Dedifferentiated amniotic fluid mesenchymal stem cell (primary cell): ENCODE data around the gene GPX6.
A peak's percentile ranks its signal among the peaks of the same experiment; 100 is the strongest.
"Not testable (repeated sequence)": the region's sequence is repeated elsewhere in the genome, so short reads cannot be mapped to it uniquely, and the experiment has no call there.

Experiments used
- DNase-seq: peaks from one replicate; pipeline ENCODE4 v3.0.0-alpha.2; 2016; ENCODE audit errors: extremely low spot score

GPX6 gene

DNA sequence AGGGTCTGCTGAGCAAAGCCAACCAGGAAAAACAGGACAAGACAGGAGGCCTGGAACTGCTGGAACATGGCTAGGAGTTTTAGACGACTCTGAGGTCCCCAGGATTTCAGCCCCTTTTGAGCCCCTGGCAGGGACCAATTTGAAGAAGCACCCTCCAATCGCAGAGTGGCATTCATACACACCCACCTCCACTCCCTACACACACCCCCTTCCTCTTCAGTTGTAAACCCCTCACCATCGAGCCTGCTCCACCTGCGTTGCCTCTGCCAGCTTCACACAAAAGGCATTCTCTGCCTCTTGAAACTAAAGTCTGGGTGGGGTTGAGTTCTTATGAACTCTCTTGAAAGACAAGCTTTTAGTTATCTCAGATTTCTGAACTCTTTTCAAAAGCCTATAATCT is at the start of gene GPX6:
TSS of gene GPX6 (minus strand) at position 118 of the 400 bp plus-strand sequence. CDS start at position 68, 50 bp downstream.
- no peak for DNase-seq

DNA sequence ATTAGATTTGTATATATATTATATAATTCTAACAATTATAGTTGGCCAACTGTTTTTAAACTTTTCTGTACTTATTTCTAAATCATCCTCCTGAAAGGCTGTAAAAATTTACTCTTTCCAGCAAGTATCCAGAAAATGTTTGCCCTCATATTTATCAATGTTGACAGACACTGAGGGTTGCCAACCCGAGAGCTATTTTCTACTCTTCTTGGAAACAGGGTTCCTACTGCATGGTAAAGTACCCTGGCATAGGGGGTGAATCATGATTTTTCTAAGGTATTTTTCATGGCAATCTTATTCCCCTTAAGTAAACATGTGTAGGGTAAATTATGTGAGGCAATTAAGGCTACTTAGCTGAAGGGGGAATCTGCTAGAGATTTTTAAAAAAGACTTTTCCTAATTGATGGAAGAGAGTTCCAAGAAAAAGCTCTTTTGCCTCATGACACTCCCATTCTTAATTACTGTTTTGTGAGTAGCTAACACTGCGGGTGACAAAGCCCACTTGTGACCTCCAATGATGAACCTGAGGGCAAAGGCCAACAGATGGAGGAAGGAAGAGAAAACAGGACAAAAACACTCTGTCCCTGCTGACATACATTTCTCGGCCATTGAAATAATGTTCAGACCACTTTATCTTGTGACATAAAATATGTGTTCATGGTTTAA is 48.0 kb upstream of the GPX6 start:
- DNase-seq = no peak

GRCh38 chr6:28558629-28559028 is 43.0 kb upstream of the GPX6 start:
- no peak for DNase-seq

DNA sequence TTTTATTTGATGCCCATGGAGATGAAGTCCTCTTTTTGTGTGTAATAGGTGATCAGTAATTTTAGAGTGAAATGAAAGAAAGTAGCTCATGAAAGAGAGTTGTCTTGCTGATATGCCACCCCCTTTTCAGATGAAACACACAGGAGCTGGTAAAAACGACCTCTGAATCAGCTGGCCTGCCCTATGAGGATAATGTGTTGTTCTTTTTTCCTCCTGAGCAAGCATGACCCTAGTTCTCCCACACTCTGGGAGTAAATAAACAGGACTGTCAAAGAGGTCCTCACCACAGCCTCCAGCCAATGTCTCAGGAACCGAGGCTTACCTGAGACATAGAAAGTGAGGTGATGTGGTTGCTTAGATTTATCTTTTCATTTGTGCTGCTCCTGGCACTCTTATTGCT is 39.5 kb upstream of the GPX6 start:
- no peak for DNase-seq

- DNase-seq = no peak
Observed at GRCh38 chr6:28553986-28554881, 38.6 kb upstream of the GPX6 start.

DNA sequence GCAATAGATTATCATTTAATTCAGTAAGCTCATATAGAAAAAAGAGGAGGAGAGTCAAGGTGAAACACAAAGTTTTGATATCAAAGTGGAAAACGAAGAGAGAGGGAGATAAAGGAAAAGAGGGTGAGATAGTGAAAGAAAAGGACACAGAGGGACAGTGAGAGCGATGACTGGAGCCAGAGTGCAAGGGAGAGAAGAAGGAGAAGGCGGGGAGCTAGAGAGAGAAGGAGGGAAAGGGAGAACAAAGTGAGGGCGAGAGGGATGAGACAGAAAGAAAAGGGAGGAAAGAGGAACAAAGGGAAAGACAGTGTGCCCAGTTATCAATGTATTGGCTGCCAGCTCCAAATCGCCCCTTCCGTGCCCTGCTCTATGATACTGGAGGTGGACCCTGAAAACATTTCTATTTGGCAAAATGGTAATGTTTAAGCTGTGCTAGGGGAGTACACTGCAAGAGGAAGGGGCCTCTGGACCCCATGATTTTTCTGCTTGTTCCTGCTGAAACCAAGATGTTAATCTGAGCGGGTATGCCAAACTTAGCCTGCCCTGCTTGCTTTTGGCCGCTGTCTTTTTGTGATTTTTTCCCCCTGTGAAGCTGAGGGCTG is 37.9 kb upstream of the GPX6 start:
- DNase-seq = no peak

DNA sequence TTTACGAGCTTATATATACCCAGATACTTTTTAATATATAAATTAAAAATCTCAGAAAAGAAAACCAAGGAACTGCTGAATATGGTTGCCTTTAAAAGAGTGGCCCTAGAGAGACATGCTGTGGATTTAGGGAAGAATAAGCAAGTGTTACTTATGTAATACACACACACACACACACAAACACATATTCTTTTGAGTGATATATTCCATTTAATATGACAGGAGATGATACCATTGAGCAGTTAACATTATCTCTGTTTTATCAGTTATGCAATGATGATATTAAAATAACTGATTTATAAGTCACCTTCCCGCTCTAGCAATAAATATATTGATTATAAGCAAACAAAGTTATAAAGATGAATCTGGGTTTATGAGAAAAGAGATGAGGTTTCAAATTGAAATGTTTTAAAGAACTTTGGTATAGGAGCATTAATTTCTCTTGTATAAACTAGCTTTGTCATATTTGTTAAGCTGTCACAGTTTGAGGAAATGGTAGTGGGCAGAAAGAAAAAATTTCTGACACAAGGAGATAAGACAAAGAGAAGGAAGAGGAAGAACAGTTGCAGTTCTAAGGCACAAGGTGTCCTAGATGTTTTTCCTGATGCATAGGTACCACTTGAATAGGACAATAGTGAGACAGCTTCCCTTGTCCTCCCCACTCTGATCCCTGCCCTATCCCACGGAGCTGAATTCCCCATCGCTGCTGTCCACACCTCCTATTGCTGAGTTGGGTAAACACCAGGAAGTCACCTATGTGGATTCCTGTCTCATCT is 36.5 kb upstream of the GPX6 start:
- DNase-seq = no peak

DNA sequence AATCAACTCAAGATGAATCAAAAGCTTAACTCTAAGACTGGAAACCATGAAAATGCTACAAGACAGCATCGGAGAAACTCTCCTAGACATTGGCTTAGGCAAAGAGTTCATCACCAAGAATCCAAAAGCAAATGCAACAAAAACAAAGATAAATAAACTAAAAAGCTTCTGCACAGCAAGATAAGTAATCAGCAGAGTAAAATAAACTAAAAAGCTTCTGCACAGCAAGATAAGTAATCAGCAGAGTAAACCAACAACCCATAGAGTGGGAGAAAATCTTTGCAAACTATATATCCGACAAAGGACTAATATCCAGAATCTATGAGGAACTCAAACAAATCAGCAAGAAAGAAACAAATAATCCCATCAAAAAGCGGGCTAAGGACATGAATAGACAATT is 31.4 kb upstream of the GPX6 start:
- not testable (repeated sequence) for DNase-seq

GRCh38 chr6:28545955-28546354 is 30.4 kb upstream of the GPX6 start:
- no peak for DNase-seq

DNA sequence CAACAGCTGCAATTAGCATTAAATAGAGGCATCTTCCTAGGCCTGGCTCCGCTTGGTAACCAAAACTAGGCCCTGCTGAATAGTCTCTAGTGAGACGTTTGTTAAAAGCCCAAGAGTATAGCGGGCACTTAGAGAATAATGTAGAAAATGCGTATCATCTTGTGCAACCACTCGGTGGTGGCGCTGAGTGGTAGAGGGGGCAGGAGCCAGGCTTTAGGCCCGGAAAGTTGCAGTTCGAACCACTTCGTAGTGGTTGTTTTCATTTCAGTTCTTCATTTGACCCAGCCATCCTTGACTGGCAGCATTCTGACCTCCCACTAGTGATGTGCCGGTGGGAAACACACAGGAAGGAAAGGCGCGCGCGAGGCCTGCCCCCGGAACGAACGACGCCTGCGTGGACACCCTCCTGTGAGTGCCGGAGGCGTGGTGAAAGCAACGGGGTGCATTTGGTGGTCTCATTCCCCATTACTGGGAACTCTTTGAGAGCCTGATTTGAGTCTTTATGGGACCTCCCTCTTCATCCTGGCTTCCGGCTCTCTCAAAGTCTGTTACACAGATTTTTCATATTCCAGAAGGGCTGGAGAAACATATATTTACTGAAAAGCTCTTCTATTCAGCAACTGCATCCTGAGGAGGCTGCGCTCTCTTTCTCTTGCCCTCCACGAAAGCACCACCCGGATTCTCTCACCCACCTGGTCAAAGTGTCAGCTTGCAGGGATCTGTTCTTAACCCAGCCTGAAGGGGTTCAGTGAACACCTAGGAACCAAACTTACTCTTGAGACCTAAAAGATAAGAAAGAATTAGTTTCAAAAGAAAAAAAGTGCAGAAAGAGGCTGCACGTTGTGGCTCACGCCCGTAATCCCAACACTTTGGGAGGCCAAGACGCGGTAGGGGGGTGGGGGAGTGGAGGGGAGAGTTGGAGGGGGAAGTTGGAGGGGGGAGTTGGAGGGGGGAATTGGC is 28.3 kb upstream of the GPX6 start:
- DNase-seq = no peak

DNA sequence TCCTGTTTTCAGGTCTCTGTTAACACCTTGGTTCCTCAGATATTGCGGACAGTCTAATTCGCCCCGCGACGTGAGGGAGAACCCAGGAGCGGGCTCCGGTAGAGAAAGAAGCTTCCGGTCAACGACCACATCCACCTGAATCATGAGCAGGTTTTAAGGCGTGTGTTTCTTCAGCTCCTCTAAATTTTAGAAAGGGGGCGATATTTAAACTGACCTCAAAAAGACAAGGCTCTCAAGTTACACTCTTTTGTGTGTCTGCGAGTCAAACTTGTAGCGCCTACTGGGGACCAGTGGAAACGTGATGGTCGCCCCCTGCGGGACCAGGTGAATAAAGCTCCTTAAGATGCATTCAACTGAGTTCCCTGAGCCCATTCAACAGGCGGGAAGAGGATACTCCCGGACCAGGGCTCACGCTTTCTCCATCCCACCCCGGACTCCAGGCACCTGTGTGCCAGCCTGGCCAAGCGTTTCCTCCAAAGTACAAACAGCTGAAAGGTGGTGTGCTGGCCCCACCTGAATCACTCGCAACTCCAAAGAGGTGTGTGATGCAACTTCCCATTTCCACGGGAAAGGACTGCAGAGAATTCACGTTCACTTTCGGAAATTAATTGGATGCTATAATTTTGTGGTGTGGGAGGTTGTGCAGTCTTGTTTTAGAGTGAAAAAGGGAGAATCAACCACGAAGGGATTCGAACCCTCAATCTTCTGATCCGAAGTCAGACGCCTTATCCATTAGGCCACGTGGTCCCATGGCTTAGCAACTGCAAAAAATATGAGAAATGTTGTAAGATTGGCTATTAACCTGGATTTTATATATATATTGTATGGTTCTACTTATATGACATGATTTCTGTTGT is 27.1 kb upstream of the GPX6 start:
- DNase-seq = peak; percentile 87

DNA sequence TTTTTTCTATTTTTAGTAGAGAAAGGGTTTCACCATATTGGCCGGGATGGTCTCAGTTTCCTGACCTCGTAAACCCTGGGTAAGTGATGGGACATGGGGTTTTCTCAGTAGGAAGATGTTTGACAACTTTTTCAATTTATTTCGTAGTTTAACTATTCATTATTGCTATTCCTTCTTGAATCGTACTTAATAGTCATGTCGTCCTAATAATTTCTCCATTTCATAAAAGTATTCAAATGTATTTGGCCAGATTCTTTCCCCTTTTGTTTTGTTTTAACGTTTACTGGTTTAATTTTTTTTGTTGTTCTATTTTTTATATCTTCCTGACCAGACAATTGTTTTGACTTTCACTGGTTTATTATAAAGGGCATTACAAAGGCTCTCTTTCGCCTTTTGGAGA is 26.4 kb upstream of the GPX6 start:
- no peak for DNase-seq

- DNase-seq = no peak
Observed at GRCh38 chr6:28537509-28538140, 22.0 kb upstream of the GPX6 start.

DNA sequence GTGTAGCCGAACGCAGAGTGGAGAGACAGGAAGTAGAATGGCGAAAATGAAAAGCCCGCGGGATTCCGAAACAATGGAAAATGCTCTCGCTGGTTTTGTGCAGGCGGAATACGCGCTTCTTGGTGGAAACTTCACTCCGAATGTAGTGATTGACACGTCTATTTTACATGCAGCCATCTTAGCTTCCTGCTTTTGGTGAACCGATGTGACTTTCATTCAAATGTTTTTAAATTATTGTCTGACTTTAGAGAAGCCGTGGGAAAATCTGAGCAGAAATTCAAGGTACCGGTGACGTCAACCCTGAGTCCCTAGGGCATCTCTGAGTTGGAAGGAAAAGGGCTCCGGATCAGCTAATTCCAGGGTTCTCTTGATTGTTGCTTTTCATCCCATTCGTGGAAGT is 21.5 kb upstream of the GPX6 start:
- DNase-seq = no peak

DNA sequence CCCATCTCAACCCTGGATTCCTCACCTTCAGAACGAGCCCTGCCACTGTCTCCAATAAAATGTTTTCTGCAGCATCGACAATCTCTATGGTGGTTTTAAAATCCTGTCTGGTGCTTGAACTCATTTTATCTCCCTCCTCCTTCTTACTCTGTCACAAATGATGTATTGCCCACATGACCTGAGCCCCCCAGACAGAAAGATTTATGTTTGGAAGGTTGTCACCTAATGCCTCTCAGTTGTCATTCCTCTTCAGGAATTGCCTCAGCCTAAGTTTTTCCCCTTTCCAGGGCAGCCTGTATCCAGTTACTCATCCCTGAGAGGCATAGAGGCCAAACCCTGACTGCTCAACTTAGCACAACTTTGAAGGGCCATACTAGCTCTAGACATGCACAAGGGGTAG is 19.3 kb upstream of the GPX6 start:
- DNase-seq = no peak

GRCh38 chr6:28534306-28534705 is 18.7 kb upstream of the GPX6 start:
- no peak for DNase-seq

DNA sequence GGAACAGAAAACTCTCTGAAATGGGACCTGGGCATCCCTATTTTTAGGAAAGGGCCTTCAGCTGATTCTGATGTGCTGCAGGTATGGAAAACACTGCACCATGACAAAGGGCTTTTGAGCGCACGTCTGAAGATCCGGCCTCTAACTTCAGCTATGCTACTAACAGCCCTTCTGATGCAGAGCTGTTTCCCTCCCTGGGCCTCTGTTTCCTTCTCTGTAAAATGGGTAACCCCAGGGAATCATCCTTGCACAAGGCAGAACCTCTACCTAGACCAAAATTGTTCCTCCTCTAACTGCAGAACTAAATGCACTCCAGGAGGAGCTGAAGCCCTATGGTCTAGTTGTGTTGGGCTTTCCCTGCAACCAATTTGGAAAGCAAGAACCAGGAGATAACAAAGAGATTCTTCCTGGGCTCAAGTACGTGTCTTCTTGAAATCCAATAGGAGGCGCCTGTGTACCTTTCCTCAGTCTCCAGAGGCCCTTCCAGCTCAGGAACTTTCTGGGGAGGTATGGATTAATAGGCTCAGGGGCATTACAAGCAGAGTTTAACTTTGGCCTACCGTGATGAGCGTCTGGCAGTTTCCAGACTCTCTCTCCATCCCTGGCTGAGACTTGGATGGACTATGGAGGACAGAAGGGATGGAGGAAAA is 16.0 kb upstream of the GPX6 start:
- no peak for DNase-seq

- no peak for DNase-seq
Observed at GRCh38 chr6:28530777-28531176, 15.2 kb upstream of the GPX6 start.

GRCh38 chr6:28525496-28526039 is 10.0 kb upstream of the GPX6 start, which contains the start of gene GPX5:
Gene GPX5 (plus strand): TSS chr6:28525881. CDS start chr6:28526014, 133 bp downstream.
- no peak for DNase-seq
